GF-D8 (cell line): ENCODE data around the gene ETS1.

Source experiments
- DNase-seq: peaks from one replicate; lab custom pipeline; 2025; lab: John Stamatoyannopoulos, UW

Gene ETS1

DNA sequence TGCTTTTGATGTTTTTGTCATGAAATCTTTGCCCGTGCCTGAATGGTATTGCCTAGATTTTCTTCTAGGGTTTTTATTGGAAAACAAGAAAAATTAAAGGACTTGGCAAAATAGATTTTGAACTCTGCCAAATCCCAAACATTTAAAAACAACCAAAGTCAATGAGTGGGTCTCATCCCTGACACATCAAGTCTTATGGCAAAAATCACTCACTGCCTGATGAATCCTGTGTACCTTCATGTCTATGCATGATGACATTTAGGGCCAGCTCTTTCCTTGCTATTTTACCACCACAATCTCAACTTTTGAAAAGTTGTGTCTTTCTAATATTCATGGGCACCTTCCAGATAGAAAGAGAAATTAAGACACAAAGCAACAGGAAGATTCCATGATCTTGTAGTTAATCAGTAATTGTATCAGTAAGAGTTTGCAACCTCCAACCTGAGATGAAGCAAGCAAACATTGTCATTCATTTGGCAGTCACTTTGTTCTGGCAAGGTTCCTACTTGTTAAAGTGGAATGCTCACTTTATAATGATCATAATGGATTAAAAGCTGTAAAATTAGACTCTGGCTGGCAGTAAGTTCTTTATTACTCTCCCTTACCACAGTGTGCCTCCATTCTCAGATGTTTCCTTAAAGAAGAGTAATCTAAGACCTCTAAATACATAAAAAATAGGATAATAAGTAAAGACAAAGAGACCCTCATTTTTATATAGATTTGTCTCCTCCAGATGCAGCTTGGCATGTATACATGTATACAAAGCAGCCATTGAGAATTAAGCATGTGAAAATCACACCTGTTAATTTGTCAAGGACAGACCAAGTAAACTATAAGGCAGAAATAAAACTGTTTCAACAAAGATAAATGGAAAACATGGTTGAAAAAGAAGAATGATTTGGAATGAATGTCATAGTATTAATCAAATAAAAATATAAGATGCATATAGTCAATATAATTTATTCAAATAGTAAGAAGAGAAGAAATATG, 51.6 kb downstream of the ETS1 start:
- no peak for DNase-seq

GRCh38 chr11:128533472-128533871, 53.9 kb downstream of the ETS1 start:
- no peak for DNase-seq

DNA sequence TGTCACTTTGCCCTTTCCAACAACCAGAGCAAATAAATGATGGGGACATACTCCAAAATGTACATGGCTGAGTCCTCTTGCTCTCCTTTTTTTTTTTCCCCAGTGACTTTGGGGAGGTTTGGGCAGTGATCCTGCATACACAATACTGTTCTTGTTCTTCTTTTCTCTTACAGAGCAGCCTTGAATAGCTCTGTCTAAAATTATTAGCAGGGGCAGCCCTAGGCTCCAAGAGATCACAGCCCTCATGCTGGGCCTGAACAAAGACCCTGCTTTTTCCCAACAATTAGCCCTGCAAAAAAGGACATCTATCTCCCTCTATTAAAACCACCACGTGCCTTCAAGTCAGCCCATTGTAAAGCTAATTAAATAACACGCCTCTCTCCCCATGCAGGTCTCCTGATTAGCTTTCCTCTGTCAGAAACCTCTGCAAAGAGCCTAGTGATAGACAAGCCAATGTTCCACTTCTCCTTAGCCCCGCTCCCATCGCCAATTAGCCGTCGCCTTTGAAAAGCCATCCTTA, 54.7 kb downstream of the ETS1 start:
- no peak for DNase-seq

DNA sequence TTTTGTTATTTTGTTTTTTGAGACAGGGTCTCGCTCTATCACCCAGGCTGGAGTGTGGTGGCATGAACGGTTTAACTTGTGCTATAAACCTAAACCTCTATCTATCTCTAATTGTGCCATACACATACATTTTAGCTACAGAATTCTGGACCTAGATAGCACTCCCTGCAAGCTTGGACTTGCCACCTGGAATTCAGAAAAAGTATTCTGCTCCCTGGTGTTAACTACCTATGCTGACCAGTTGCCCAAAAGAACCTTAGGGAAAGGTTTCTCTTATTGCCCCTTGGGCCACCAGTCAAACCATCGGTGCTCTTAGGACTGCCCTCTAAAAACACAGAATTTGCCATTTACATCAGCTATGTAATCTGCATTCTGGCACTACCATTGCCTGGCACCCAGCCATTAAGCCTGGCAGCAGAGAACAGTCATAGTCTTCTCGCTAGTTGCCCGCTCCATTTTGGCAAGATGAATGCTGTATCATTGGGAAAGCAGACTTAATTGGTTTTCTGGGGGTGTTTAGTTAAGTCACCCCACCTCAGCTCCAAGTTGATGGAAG, 55.3 kb downstream of the ETS1 start:
- no peak for DNase-seq

DNA sequence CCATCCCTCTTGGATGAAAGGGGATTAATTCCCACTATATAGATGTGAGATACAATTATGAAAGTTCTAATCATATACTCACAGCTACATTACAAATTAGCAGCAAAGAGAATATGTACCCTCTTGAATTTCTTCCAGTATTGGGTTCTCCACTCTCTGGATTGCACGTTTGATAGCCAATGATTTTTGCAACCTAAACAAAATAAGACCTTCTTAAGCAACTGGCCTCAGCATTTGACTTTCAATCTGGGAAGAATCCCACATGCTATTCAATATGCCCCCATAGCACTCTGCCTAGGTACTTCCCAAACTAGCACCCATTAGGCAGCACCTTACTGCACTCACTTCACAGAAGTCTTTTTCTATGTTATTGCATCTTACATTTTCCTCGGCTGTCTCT, 55.8 kb downstream of the ETS1 start:
- no peak for DNase-seq

GRCh38 chr11:128530118-128531074, 57.0 kb downstream of the ETS1 start:
- no peak for DNase-seq

DNA sequence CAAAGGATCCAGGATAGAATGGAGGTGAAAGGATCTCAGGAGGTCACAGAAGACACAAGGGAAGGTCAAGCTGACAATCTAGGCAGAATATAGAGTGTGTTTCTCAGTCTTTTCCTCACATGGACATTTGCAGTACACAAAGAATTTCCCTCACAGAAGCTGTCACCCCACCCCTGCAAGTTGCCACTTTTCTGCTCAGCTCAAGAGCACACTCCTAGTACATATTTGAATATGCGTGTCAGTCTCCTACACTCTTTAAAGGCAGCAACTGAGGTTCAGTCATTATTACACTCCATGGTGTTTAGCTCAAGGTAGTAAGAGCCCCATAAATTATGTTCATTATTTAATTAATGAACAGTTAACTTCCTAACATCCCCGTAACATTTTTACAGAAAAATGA, 59.1 kb downstream of the ETS1 start:
- no peak for DNase-seq

- no peak for DNase-seq
Measured at GRCh38 chr11:128527046-128527445, 60.3 kb downstream of the ETS1 start.

DNA sequence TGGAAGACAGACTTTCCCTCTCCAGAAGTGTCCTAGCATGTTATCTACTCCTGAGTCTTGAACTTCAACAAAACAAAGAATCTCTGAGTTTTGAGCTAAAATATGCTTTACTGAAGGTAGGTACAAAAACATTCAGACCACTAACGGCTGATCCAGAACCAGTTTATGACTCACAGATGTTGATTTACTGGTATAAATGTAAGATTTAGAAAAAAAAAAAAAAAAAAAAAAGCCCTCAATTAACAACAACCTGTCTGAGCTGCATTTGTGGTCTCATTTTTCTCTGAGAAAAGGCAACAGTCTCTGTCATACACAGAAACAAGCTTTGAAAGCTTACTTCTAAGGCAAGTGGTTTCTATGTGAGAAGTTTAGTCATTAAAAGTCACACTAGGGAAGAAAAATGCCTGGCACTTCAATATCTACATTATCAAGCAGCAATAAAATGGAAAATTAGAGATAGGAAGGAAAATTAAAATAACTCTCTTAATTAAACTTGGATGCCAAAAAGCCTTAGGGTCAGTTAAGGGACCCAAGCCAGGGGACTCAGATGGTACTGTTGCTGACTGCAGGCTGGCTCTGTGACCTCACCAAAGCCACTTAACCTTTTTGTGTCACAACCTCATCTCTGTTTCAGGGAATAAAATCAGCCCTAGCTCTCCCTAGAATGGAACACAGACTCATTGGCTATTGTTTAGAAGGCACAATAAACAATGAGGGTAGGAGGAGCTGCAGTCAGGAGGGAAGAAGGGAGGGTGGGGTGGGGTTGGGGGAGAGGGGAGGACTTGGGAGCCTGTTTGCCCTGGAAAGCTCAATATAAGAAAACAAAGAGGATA, 61.7 kb downstream of the ETS1 start:
- no peak for DNase-seq

GRCh38 chr11:128524172-128524571, 63.2 kb downstream of the ETS1 start:
- no peak for DNase-seq

- no peak for DNase-seq
Measured at GRCh38 chr11:128523641-128524040, 63.7 kb downstream of the ETS1 start.

DNA sequence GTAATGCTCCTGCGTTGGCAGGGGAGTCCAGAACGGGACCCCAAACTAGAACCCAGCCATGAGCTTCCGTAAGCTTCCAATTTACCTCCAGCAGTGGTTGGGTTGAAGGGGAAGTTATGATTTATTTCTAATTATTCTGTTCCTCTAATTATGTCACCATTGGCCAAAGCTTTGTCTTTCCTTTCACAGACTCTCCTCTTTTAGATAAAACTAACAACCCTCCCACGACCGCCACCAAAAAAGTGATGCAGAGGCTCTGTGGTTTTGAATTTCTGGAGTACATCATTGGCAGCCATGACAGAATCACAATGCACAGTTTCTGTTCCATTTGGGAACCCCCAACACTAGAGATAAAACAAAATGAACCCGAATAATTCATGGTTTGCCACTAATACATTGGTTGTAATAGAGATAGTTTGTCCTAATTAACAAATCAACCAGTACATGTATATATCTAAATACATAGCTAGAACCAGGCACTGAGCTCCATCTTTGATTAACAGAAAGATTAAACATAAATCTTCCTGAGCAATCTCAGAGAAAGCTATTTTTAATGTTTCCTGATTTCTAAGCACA, 64.3 kb downstream of the ETS1 start:
- DNase-seq, result no peak

- no peak for DNase-seq
Measured at GRCh38 chr11:128522055-128522942, 65.1 kb downstream of the ETS1 start.

DNA sequence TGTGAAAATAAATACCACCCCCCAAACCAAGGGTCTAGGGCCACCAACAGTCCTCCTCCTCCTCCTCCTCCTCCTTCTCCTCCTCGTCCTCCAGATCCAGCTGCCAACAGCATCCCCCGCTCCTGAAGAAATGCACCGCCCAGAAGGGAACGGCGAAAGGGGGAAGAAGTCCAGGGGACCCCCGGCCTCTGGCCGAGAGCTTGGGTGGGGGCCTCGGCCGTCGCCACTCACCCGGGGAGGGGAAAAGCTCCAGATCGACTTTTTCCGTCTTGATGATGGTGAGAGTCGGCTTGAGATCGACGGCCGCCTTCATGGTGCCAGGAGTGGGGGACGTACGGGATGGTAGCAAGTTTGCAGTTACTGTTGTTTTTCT, 65.7 kb downstream of the ETS1 start:
- DNase-seq, result no peak

DNA sequence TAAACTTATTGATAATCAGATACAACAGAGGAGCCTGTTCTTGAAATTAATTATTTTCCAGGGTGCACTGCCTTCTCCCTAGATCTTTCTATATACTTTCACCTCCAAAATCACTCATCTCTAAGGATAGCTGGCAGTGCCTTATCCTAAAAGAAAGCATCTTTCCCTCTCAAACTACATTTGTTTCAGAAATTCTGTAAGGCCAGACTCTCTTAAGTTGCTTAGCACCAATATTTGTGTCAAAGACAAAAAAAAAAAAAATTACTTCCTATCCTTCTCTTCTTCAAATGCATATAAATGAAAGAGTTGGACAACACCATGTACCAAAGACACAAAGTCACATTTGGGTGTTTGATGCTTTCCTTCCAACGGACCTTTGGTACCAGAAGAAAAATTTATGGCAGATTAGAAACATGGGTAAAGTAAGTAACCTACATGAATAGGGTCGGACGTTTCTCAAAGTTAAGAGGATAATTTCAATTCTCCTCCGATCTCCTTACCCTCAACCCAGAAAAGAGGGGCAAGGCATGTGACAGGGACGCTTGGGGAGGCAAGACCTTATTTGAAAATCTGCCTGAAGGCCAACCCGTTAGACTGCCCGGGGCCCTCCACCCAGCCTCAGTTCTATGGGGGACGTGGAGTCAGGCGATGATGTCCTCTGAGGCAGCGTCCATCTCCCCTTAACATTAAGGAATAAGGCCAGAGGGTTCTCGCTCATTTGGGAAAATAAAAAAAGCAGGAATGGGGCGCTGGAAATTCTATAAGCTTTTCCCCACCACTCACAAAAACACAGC, 66.3 kb downstream of the ETS1 start:
- no peak for DNase-seq

DNA sequence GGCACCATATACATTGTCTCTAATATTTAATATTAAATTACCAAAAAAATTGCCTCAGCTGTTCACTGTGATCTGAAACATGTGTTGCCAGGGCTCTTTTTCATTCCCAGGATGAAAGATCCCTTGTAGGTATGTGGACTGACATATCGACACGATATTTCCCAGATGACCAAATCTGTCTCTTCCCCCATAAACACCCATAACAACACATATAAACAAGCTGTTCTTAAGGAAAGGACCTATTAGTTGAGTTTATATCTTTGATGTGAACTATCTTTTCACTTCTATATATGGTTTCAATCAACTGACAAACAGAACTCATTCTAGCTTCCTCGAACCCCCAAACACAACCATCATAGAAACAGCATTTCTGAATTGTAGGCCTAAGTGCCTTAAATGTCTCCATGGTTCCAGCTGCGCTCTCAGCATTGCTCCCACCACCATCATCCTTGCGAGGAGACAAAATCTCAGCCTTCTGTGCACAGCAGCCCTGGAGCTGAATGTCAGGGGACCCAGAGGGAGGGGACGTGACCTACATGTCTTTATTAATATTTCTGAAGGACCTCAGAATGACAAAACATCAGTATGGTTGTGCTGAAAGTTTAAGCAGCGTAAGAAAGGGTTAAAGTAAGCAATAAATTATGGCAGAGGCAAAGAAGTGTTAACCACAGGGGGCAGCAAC, 67.0 kb downstream of the ETS1 start:
- no peak for DNase-seq

- no peak for DNase-seq
Measured at GRCh38 chr11:128519338-128519737, 68.0 kb downstream of the ETS1 start.

GRCh38 chr11:128518493-128519207, 68.7 kb downstream of the ETS1 start:
- DNase-seq, result no peak
